ENCODE measurements around the gene LNX1. TPM values are rescaled to one million over a fixed set of nuclear protein-coding genes. Genes with fewer than 3 reads are reported as not detected.

Gene LNX1
- total RNA-seq, 5 donors from 2014 or later (not counting 1 experiment from before 2014, with no cell fraction given), result 0.45 TPM; not detected in 4

DNA sequence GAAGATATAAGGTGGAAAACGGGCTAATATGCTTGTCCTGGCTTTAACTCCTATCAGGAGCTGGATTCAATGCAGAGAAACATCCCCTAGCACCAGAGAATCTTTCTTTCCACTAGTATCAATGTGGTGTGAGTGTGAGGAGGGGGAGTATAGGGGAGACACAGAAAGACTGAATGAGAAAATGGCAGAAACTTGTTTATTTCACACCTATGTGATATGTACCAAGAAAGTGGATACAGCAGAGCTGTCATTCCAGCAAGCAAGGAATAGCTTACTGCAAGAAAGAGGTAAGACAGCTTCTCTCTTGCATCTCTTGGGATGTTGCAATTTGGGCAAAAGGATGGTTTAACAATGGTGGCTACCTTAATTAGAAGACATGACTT, 105.6 kb downstream of the LNX1 start:
- H3K9me3 Mint-ChIP-seq, result peaks cover 0 to 3% (median 3%) of the 10 kb centered on the region in 3 donors
- WGBS (ENCODE audit: insufficient coverage), result no CpG with 5 or more reads among the region's 1 CpG
- H3K4me3 Mint-ChIP-seq, result no peak overlapping the region
- no peak for DNase-seq
- H3K27me3 Mint-ChIP-seq, result peaks cover 32 to 38% of the 10 kb centered on the region in 2 donors
- no peaks in the 10 kb centered on the region for H3K4me1 ChIP-seq (ENCODE audit: control insufficient read depth in 1 of 2, extremely low read depth in 1 of 2, insufficient read depth in 2 of 2, low read length in 2 of 2)
- CTCF ChIA-PET, result no interaction called here
- no peaks in the 10 kb centered on the region for H3K4me1 Mint-ChIP-seq
- no peaks in the 10 kb centered on the region for H3K36me3 Mint-ChIP-seq
- no peak overlapping the region for H3K27ac Mint-ChIP-seq
- H3K36me3 ChIP-seq (ENCODE audit: control insufficient read depth in 2 of 2, extremely low read depth in 1 of 2, insufficient read depth in 1 of 2, low read length in 1 of 2), result no peaks in the 10 kb centered on the region
- H3K27me3 ChIP-seq (replicated peaks in 1 of 2; ENCODE audit: control insufficient read depth in 2 of 2, extremely low read depth in 1 of 2, insufficient read depth in 2 of 2, low read length in 1 of 2), result peaks cover 0 to 3% of the 10 kb centered on the region in 2 experiments
- no peak overlapping the region for H3K4me3 ChIP-seq (ENCODE audit: control insufficient read depth in 1 of 2, extremely low read depth in 1 of 2, low read length in 1 of 2)
- no peak for ATAC-seq (replicated peaks in 1 of 4)
- H3K27ac ChIP-seq (ENCODE audit: low read length), result no peak overlapping the region
- no peaks in the 10 kb centered on the region for H3K9me3 ChIP-seq
- POLR2A ChIA-PET, result no interaction called here

DNA sequence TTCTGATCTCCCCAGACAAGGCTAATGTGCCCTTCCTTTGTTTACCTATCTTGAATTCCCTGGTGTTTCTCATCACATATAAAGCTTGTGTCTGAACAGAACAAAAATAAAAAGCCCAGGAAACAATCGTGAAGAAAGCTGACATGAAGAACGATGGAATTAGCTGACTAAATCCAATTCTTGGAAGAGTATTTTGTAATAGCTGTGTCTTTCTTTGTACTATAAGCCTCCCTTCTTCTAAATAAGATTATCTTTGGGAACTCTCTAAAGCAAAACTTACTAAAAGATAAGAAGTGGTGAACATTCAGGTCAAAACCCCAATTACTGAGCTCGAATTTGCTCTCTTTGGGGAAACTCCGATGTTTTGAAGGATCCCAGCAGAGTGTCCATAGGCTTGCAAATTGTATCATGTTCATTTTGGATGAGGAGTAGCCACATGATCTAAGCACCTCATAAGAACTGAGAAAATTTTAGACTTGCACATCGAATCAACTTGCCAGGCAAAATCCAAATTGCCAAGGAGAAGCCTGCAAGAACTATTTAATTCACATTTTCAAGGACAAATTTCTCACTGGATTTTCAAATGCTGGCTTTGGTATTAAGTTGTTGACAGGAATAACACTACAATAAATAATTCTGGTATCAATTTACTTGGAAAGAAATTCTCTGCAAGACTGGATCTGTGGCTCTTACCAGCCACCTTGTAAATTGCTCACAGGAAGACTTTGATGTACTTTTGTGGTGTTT, 106.2 kb downstream of the LNX1 start:
- Histone ChIP-seq H3K4me3 (ENCODE audit: control insufficient read depth in 1 of 2, extremely low read depth in 1 of 2, low read length in 1 of 2) (no peak overlapping the region), H3K27ac (ENCODE audit: low read length) (no peak overlapping the region), H3K27me3 (replicated peaks in 1 of 2; ENCODE audit: control insufficient read depth in 2 of 2, extremely low read depth in 1 of 2, insufficient read depth in 2 of 2, low read length in 1 of 2) (peaks cover 0 to 3% of the 10 kb centered on the region in 2 experiments), H3K9me3 (no peaks in the 10 kb centered on the region), H3K4me1 (ENCODE audit: control insufficient read depth in 1 of 2, extremely low read depth in 1 of 2, insufficient read depth in 2 of 2, low read length in 2 of 2) (no peaks in the 10 kb centered on the region), H3K36me3 (ENCODE audit: control insufficient read depth in 2 of 2, extremely low read depth in 1 of 2, insufficient read depth in 1 of 2, low read length in 1 of 2) (no peaks in the 10 kb centered on the region)
- WGBS (ENCODE audit: insufficient coverage), result 90% methylated on average over 2 of the region's 5 CpGs
- Mint-ChIP-seq H3K4me1 (no peaks in the 10 kb centered on the region), H3K27me3 (peaks cover 32 to 38% of the 10 kb centered on the region in 2 donors), H3K27ac (no peak overlapping the region), H3K4me3 (no peak overlapping the region), H3K9me3 (peaks cover 0 to 3% (median 3%) of the 10 kb centered on the region in 3 donors), H3K36me3 (no peaks in the 10 kb centered on the region)
- ATAC-seq (replicated peaks in 1 of 4) (no peak), DNase-seq (no peak)
- POLR2A ChIA-PET, result no interaction called here
- CTCF ChIA-PET, result no interaction called here

DNA sequence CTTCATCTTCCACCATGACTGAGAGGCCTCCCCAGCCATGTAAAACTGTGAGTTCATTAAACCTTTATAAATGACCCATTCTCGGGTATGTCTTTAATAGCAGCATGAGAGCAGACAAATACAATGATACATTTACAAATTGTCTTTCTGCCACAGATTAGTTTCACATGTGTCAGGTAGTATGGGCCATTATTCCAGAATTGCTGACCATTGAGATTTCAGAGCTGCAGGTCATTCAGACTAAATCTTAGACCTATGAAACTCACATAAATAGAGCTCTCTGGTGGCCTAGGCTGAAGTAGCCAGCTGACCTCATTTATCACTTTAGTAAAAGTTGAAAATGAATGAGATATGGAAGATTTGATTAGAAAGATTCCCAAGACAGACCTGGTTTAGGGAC, 108.0 kb downstream of the LNX1 start:
- H3K27ac Mint-ChIP-seq, result no peak overlapping the region
- no peak overlapping the region for H3K4me3 Mint-ChIP-seq
- Histone ChIP-seq H3K4me1 (ENCODE audit: control insufficient read depth in 1 of 2, extremely low read depth in 1 of 2, insufficient read depth in 2 of 2, low read length in 2 of 2) (no peaks in the 10 kb centered on the region), H3K27me3 (replicated peaks in 1 of 2; ENCODE audit: control insufficient read depth in 2 of 2, extremely low read depth in 1 of 2, insufficient read depth in 2 of 2, low read length in 1 of 2) (peaks cover 0 to 3% of the 10 kb centered on the region in 2 experiments), H3K4me3 (ENCODE audit: control insufficient read depth in 1 of 2, extremely low read depth in 1 of 2, low read length in 1 of 2) (no peak overlapping the region), H3K9me3 (no peaks in the 10 kb centered on the region), H3K36me3 (ENCODE audit: control insufficient read depth in 2 of 2, extremely low read depth in 1 of 2, insufficient read depth in 1 of 2, low read length in 1 of 2) (no peaks in the 10 kb centered on the region), H3K27ac (ENCODE audit: low read length) (no peak overlapping the region)
- ATAC-seq (replicated peaks in 1 of 4) (no peak), DNase-seq (no peak)
- ChIA-PET CTCF (no interaction called here), POLR2A (no interaction called here)
- no peaks in the 10 kb centered on the region for H3K36me3 Mint-ChIP-seq
- H3K4me1 Mint-ChIP-seq, result no peaks in the 10 kb centered on the region
- peaks cover 0 to 3% (median 3%) of the 10 kb centered on the region in 3 donors for H3K9me3 Mint-ChIP-seq
- WGBS (ENCODE audit: insufficient coverage), result no CpG with 5 or more reads among the region's 1 CpG
- peaks cover 27 to 36% of the 10 kb centered on the region in 2 donors for H3K27me3 Mint-ChIP-seq

DNA sequence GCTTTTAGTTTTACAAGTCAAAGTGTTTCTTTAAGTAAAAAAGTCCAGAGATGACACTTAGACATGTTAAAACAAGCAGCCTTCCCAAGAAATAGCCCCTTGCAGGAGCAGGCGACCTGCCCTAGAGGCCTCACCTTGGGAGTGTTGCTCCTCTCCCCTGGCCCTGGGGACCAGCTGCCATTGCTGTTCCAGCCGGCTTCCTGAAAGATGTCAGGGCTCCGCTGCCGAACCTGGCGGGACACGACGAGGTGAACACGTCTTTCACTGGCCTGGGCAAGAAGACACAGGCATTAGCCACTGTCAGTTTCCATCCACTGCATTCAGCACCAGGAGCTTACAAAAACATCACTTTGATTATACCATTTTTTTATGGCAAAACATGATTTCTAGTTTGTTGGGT, 109.7 kb downstream of the LNX1 start:
- 83% methylated on average over 2 of the region's 8 CpGs for WGBS (ENCODE audit: insufficient coverage)
- ATAC-seq (replicated peaks in 1 of 4) (no peak), DNase-seq (no peak)
- peaks cover 0 to 3% (median 3%) of the 10 kb centered on the region in 3 donors for H3K9me3 Mint-ChIP-seq
- H3K4me3 Mint-ChIP-seq, result no peak overlapping the region
- H3K4me1 Mint-ChIP-seq, result no peaks in the 10 kb centered on the region
- peaks cover 20 to 26% of the 10 kb centered on the region in 2 donors for H3K27me3 Mint-ChIP-seq
- ChIA-PET POLR2A (no interaction called here), CTCF (no interaction called here)
- no peaks in the 10 kb centered on the region for H3K36me3 Mint-ChIP-seq
- Histone ChIP-seq H3K27me3 (replicated peaks in 1 of 2; ENCODE audit: control insufficient read depth in 2 of 2, extremely low read depth in 1 of 2, insufficient read depth in 2 of 2, low read length in 1 of 2) (peaks cover 0 to 3% of the 10 kb centered on the region in 2 experiments), H3K4me3 (ENCODE audit: control insufficient read depth in 1 of 2, extremely low read depth in 1 of 2, low read length in 1 of 2) (no peak overlapping the region), H3K27ac (ENCODE audit: low read length) (no peak overlapping the region), H3K4me1 (ENCODE audit: control insufficient read depth in 1 of 2, extremely low read depth in 1 of 2, insufficient read depth in 2 of 2, low read length in 2 of 2) (no peaks in the 10 kb centered on the region), H3K36me3 (ENCODE audit: control insufficient read depth in 2 of 2, extremely low read depth in 1 of 2, insufficient read depth in 1 of 2, low read length in 1 of 2) (no peaks in the 10 kb centered on the region), H3K9me3 (no peaks in the 10 kb centered on the region)
- no peak overlapping the region for H3K27ac Mint-ChIP-seq

DNA sequence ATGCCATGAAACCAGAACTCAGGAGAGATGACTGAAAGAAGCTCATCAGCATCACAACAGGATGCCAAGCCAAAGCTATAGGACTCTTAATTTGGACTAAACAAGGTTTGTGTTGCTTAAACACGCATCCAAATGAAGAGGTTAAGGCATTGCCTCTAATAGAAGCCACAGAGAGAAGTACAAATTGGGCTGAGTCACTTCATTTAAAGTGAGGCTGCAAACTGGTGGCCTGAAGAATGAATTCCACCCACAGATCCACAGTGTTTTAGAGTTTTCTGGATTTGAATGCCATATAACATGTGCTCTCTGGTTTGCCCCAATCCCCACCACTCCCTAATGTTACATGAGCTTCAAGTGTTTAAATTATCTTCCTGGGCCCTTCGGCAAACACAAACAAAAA, 110.4 kb downstream of the LNX1 start:
- Mint-ChIP-seq H3K9me3 (peaks cover 0 to 3% (median 3%) of the 10 kb centered on the region in 3 donors), H3K27me3 (peaks cover 15 to 19% of the 10 kb centered on the region in 2 donors), H3K36me3 (no peaks in the 10 kb centered on the region), H3K27ac (no peak overlapping the region), H3K4me3 (no peak overlapping the region), H3K4me1 (no peaks in the 10 kb centered on the region)
- ATAC-seq (replicated peaks in 1 of 4), result no peak
- H3K4me3 ChIP-seq (ENCODE audit: control insufficient read depth in 1 of 2, extremely low read depth in 1 of 2, low read length in 1 of 2), result no peak overlapping the region
- H3K4me1 ChIP-seq (ENCODE audit: control insufficient read depth in 1 of 2, extremely low read depth in 1 of 2, insufficient read depth in 2 of 2, low read length in 2 of 2), result no peaks in the 10 kb centered on the region
- ChIA-PET POLR2A (no interaction called here), CTCF (interaction anchor here in 1 of 2 donors (0.5 kb wide), 1 partner anchor 46 kb away, joined by 3 read pairs; no protein-coding TSS in a partner anchor)
- DNase-seq, result no peak
- H3K27me3 ChIP-seq (replicated peaks in 1 of 2; ENCODE audit: control insufficient read depth in 2 of 2, extremely low read depth in 1 of 2, insufficient read depth in 2 of 2, low read length in 1 of 2), result peaks cover 0 to 3% of the 10 kb centered on the region in 2 experiments
- H3K27ac ChIP-seq (ENCODE audit: low read length), result no peak overlapping the region
- no peaks in the 10 kb centered on the region for H3K9me3 ChIP-seq
- WGBS (ENCODE audit: insufficient coverage), result 73% methylated on average over 2 of the region's 2 CpGs
- H3K36me3 ChIP-seq (ENCODE audit: control insufficient read depth in 2 of 2, extremely low read depth in 1 of 2, insufficient read depth in 1 of 2, low read length in 1 of 2), result no peaks in the 10 kb centered on the region

DNA sequence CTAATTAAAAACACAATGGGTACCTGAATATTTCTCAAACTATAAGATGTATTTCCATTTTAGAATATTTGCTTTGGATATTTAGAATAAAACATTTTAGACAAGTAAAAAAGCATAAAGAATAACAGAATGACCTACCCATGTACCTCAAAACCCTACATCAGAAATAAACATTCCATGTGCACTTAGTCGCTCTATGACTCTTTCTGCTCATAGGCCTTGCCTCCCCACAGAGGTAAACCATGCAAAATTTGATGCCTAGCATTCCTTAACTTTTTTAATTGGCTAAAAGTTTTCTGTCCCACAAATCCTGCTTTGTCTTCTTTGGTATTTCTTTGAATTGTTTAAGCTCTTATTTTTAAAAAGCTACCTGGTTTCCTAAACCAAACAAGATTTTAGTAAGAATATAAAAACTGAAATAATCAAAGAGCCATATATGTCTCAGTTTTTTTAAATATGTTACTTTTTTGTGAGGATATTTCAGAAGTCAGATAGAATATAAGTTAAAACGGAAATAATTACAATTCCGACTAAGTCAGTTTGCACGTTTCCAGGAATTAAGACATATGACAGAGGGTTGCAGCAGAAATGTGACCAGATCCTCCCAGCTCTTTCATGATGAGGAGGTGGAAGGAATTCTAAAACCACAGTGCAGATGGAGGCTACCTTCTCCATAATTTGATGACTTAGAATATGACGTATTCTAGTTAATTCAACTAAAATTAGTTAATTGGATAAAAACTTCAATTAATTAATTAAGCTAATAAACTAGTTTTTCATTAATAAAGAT, 111.4 kb downstream of the LNX1 start:
- H3K4me3 Mint-ChIP-seq, result no peak overlapping the region
- H3K27me3 ChIP-seq (replicated peaks in 1 of 2; ENCODE audit: control insufficient read depth in 2 of 2, extremely low read depth in 1 of 2, insufficient read depth in 2 of 2, low read length in 1 of 2), result peaks cover 0 to 3% of the 10 kb centered on the region in 2 experiments
- CTCF ChIA-PET, result no interaction called here
- WGBS (ENCODE audit: insufficient coverage), result 71% methylated on average over 1 of the region's 5 CpGs
- H3K27me3 Mint-ChIP-seq, result peaks cover 16 to 17% of the 10 kb centered on the region in 2 donors
- DNase-seq (no peak), ATAC-seq (replicated peaks in 1 of 4) (no peak)
- no peaks in the 10 kb centered on the region for H3K4me1 Mint-ChIP-seq
- POLR2A ChIA-PET, result no interaction called here
- no peaks in the 10 kb centered on the region for H3K36me3 ChIP-seq (ENCODE audit: control insufficient read depth in 2 of 2, extremely low read depth in 1 of 2, insufficient read depth in 1 of 2, low read length in 1 of 2)
- H3K4me3 ChIP-seq (ENCODE audit: control insufficient read depth in 1 of 2, extremely low read depth in 1 of 2, low read length in 1 of 2), result no peak overlapping the region
- H3K36me3 Mint-ChIP-seq, result no peaks in the 10 kb centered on the region
- no peaks in the 10 kb centered on the region for H3K9me3 ChIP-seq
- H3K27ac Mint-ChIP-seq, result no peak overlapping the region
- no peak overlapping the region for H3K27ac ChIP-seq (ENCODE audit: low read length)
- H3K9me3 Mint-ChIP-seq, result peaks cover 0 to 3% (median 3%) of the 10 kb centered on the region in 3 donors
- H3K4me1 ChIP-seq (ENCODE audit: control insufficient read depth in 1 of 2, extremely low read depth in 1 of 2, insufficient read depth in 2 of 2, low read length in 2 of 2), result no peaks in the 10 kb centered on the region
